Measurements from ENCODE around the gene PHTF1. TPM values are rescaled to one million over a fixed set of nuclear protein-coding genes. Genes with fewer than 3 reads are reported as not detected.

Gene PHTF1
- polyA plus RNA-seq, 1 donor from 2014 or later = 46.1 TPM

GRCh38 chr1:113744114-113744513 lies 15.2 kb downstream of the PHTF1 start:
- TF ChIP-seq SMC3 (conservative IDR thresholded peaks at IDR 0.05; ENCODE audit: poor library complexity) = no peak
- no peak for TF ChIP-seq TAF1 (IDR thresholded peaks at IDR 0.05; ENCODE audit: low read depth)
- Histone ChIP-seq H3K4me2 (ENCODE audit: low read length) (no peak overlapping the region), H3K36me3 (ENCODE audit: insufficient read depth, low read length) (peaks cover 4% of the 10 kb centered on the region), H3F3A (ENCODE audit: insufficient read depth, low read length, poor library complexity, severe bottlenecking) (no peaks in the 10 kb centered on the region), H3K9me2 (ENCODE audit: insufficient read depth, low read length) (no peaks in the 10 kb centered on the region), H4K20me1 (ENCODE audit: insufficient read depth) (no peaks in the 10 kb centered on the region), H3K27ac (ENCODE audit: low read length) (no peak overlapping the region), H2AFZ (ENCODE audit: low read depth, low read length) (no peak overlapping the region), H3K9ac (ENCODE audit: low read length) (no peak overlapping the region), H3K9me3 (ENCODE audit: low read length) (no peaks in the 10 kb centered on the region), H3K79me2 (replicated peaks; ENCODE audit: insufficient read depth, low read length) (peaks cover 8% of the 10 kb centered on the region), H3K4me3 (ENCODE audit: low read length) (no peak overlapping the region), H3K27me3 (ENCODE audit: insufficient read depth, low read depth, low read length) (no peaks in the 10 kb centered on the region)

GRCh38 chr1:113742515-113742914 lies 16.8 kb downstream of the PHTF1 start:
- peaks cover 4% of the 10 kb centered on the region for H3K36me3 ChIP-seq (ENCODE audit: insufficient read depth, low read length)
- no peak overlapping the region for H2AFZ ChIP-seq (ENCODE audit: low read depth, low read length)
- no peaks in the 10 kb centered on the region for H4K20me1 ChIP-seq (ENCODE audit: insufficient read depth)
- no peaks in the 10 kb centered on the region for H3F3A ChIP-seq (ENCODE audit: insufficient read depth, low read length, poor library complexity, severe bottlenecking)
- peaks cover 5% of the 10 kb centered on the region for H3K79me2 ChIP-seq (replicated peaks; ENCODE audit: insufficient read depth, low read length)
- no peak overlapping the region for H3K9ac ChIP-seq (ENCODE audit: low read length)
- H3K27ac ChIP-seq (ENCODE audit: low read length) = no peak overlapping the region
- no peak for TF ChIP-seq SMC3 (conservative IDR thresholded peaks at IDR 0.05; ENCODE audit: poor library complexity)
- TF ChIP-seq POLR2AphosphoS5 (IDR thresholded peaks at IDR 0.05) = no peak
- no peak for TF ChIP-seq REST (IDR thresholded peaks at IDR 0.05; ENCODE audit: borderline replicate concordance)
- TF ChIP-seq MXI1 (conservative IDR thresholded peaks at IDR 0.05; ENCODE audit: poor library complexity, severe bottlenecking) = no peak
- no peak for TF ChIP-seq TAF1 (IDR thresholded peaks at IDR 0.05; ENCODE audit: low read depth)
- H3K9me3 ChIP-seq (ENCODE audit: low read length) = no peaks in the 10 kb centered on the region
- H3K9me2 ChIP-seq (ENCODE audit: insufficient read depth, low read length) = no peaks in the 10 kb centered on the region
- no peak overlapping the region for H3K4me2 ChIP-seq (ENCODE audit: low read length)
- no peaks in the 10 kb centered on the region for H3K27me3 ChIP-seq (ENCODE audit: insufficient read depth, low read depth, low read length)
- no peak overlapping the region for H3K4me3 ChIP-seq (ENCODE audit: low read length)

- H3K9ac ChIP-seq (ENCODE audit: low read length) = no peak overlapping the region
- no peaks in the 10 kb centered on the region for H3K27me3 ChIP-seq (ENCODE audit: insufficient read depth, low read depth, low read length)
- no peak overlapping the region for H2AFZ ChIP-seq (ENCODE audit: low read depth, low read length)
- H3K4me3 ChIP-seq (ENCODE audit: low read length) = no peak overlapping the region
- H3K9me3 ChIP-seq (ENCODE audit: low read length) = no peaks in the 10 kb centered on the region
- H3K4me2 ChIP-seq (ENCODE audit: low read length) = no peak overlapping the region
- H3K27ac ChIP-seq (ENCODE audit: low read length) = no peak overlapping the region
- no peaks in the 10 kb centered on the region for H3K9me2 ChIP-seq (ENCODE audit: insufficient read depth, low read length)
- H3F3A ChIP-seq (ENCODE audit: insufficient read depth, low read length, poor library complexity, severe bottlenecking) = no peaks in the 10 kb centered on the region
- no peaks in the 10 kb centered on the region for H3K79me2 ChIP-seq (replicated peaks; ENCODE audit: insufficient read depth, low read length)
- no peak for TF ChIP-seq EP300 (conservative IDR thresholded peaks at IDR 0.05; ENCODE audit: poor library complexity, severe bottlenecking)
- no peak for TF ChIP-seq MXI1 (conservative IDR thresholded peaks at IDR 0.05; ENCODE audit: poor library complexity, severe bottlenecking)
- no peak for TF ChIP-seq POLR2AphosphoS5 (IDR thresholded peaks at IDR 0.05)
- no peak for TF ChIP-seq RAD21 (conservative IDR thresholded peaks at IDR 0.05)
- TF ChIP-seq CTCF (IDR thresholded peaks at IDR 0.05; ENCODE audit: poor library complexity, severe bottlenecking) = no peak
- no peak for TF ChIP-seq EZH2 (IDR thresholded peaks at IDR 0.05; ENCODE audit: borderline replicate concordance, insufficient read depth, low read length, poor library complexity, severe bottlenecking)
- TF ChIP-seq REST (IDR thresholded peaks at IDR 0.05; ENCODE audit: borderline replicate concordance) = no peak
- no peak for TF ChIP-seq SMC3 (conservative IDR thresholded peaks at IDR 0.05; ENCODE audit: poor library complexity)
- H4K20me1 ChIP-seq (ENCODE audit: insufficient read depth) = no peaks in the 10 kb centered on the region
- H3K36me3 ChIP-seq (ENCODE audit: insufficient read depth, low read length) = peaks cover 2% of the 10 kb centered on the region
These were observed 24.8 kb downstream of the PHTF1 start for GRCh38 chr1:113734357-113735055.

Data from neural cell (in vitro differentiated cells).